ENCODE data around the gene ATP8B3.

Gene ATP8B3

DNA sequence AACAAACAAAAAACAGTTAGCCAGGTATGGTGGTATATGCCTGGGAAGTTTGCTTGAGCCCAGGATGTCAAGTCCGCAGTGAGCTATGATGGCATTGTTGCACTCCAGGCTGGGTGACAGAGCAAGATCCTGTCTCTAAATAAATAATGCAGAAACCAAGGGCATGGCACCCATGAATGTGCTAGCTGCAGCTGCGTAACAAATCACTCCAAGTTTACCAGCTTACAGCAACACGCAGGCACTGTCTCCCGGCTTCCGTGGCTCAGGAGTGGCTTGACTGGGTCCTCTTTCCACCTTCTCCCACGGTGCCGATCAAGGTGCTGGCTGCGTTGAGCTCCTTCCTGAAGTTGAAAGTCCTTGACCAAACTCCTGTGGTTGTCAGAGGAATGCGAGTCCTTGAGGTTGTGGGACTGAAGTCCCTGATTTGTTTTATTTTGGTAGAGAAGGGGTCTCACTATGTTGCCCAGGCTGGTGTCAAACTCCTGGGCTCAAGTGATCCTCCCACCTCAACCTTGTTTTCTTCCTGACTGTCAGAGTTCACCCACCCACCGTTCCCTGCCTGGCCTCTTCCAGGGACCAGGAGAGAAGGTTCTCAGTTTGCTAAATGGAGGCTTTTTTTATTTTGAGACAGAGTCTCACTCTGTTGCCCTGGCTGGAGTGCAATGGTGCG, 72.0 kb downstream of the ATP8B3 start:
- no peak for DNase-seq

DNA sequence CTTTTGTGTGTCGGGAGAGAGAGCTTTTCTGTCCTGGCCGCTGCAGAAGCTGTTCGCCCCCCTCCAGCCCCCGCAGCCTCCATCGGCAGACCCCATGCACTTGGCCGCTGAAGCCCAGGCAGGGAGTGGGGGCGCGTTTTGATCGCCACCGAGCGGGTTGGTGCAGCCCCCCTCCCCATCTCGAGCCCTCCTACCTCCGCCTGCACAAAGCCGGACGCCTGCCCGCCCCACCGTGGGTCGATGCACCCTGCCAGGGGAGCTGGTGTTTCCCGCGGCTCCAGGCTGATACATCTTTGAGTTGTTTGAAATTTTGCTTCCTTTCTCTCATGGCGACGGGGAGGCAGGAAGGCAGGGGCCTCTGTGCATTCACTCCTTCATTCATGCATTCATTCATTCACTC, 75.1 kb downstream of the ATP8B3 start:
- DNase-seq, result no peak

DNA sequence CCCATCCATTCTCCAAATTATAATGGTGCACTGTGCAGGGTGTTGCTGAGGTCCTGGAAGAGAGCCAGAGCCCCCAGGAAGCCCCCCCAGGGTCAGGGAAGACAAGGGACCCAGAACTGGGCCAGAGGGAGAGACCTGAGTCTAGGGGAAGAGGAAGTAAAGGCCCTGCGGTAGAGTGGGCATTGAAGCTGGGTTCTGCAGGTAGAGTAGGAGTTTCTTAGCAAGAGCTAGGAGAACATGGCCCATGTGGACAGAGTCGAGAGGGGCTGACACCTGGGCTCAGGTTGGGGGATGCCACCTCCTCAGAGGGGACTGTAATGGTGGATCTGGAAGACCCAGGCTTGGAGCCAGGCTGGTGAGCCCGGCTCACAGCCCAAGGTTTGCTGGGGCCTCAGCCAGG, 75.8 kb downstream of the ATP8B3 start:
- no peak for DNase-seq

DNA sequence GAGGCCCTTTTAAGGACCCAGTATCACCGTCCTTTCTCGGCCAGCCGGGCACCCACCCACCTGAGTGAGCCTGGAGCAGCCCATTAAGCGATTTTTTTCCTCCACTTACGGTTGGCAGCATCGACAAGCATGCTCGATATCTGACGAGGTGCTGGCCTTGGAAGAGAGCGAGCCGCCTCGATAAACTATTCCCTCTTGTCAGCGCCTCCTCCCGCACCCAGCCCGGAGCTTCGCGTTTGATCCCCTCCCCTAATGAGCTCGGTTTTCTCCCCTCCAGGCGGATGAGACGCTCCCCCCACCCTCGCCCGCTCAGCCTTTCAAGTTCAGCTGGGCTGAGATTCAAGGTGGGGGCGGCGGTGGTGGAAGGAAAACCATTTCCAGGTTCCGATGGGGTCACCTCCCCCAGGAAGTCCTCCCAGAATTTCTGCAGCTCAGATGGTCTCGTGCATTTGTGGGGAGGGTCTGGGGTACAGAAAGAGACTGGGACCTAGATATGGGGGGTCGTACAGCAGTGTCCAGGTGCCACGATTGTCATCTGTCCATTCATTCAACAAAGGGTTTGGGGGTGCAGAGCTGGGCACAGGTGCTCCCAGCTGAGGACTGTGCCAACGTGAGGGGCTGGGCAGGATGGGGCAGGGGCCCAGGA, 77.6 kb downstream of the ATP8B3 start:
- no peak for DNase-seq
